Amygdala (tissue), 56 donors: ENCODE results near the gene BRMS1L.

ENCODE experiments used
- DNase-seq, 56 donors: peaks; one replicate each; lab custom pipeline; 2025; lab: John Stamatoyannopoulos, UW

The BRMS1L gene

DNA sequence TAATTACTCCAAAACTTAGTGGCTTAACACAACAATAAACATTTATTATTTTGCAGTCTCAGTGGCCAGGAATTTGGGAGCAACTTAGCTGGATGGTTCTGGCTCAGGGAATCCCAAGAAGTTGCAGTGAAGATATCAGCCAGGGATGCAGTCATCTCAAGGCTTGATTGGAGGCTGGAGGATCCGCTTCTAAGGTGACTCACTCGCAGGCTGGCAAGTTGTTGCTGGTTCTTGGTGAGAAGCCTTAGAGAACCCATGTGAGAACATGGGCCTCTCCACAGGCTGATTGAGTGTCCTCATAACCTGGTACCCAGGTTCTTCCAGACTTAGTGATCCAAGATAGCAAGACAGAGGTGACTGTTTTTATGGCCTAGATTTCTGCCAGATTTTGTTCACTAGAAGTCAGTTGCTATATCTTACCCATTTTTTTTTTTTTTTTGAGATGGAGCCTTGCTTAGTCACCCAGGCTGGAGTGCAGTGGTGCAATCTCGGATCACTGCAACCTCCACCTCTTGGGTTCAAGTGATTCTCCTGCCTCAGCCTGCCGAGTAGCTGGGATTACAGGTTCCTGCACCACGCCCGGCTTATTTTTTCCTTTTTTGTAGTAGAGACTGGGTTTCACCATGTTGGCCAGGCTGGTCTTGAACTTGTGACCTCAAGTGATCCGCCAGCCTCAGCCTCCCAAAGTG, 32.5 kb downstream of the BRMS1L start:
- no peak for DNase-seq

DNA sequence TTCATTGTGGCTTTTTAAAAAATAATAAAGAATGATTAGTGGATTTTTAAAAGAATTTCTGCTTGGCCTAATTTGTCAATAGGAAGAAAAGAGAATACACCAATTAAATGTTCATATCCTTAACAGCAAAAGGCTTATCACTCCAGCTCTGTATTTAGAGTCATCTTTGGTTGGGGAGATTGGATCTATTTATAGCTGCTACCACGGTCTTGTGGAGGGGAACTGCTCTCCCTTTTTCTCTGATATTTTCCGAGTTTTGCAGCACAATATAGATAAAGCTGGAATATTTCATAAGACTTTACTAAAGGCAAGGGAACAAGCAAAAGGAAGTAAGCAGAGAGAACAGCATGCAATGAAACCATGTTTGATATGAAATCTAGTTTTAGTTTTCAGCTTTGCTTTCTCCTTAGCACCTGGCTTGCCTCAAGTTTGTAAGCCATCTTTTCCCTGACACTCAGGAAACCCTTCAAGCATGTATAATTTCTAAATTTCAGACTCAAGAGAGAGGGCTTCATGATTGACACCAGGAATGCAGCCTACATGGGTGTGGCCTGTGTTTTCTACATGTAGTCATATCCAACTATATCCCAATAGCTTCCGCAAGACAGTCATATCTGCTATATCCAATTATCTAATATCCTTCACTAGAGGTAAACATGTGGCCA, 35.2 kb downstream of the BRMS1L start:
- no peak for DNase-seq

DNA sequence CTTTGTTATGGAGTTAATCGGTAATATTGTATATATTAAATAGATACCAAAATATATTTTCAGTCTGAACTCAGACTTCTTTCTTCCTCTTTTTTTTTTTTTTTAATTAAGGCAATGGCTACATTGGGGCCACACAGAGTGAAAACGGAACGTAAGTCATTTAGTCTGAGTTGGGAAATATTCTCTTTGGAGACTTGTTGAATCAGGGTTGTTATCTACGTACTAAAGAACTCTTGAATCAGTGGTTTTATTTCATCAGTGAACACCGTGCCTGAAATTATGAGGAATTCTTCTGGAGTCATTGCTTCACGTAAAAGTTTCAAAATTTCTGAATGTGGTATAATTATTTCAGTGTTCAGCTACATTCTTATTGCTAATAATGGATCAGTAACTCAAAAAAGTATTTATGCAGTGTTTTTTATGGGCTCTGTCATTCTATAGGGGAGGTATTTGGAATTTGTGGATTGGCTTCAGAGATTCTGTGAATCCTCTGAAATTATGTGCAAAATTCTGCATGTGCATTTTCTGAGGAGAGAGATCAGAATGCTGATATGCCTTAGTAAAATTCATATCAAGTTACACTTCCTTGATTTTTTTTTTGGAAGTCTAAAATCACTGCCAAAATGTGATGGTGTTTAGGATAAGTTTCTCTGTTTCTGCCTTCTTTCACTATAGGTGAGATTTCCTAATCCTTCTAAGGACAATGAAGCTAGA, 39.6 kb downstream of the BRMS1L start:
- DNase-seq = no peak

DNA sequence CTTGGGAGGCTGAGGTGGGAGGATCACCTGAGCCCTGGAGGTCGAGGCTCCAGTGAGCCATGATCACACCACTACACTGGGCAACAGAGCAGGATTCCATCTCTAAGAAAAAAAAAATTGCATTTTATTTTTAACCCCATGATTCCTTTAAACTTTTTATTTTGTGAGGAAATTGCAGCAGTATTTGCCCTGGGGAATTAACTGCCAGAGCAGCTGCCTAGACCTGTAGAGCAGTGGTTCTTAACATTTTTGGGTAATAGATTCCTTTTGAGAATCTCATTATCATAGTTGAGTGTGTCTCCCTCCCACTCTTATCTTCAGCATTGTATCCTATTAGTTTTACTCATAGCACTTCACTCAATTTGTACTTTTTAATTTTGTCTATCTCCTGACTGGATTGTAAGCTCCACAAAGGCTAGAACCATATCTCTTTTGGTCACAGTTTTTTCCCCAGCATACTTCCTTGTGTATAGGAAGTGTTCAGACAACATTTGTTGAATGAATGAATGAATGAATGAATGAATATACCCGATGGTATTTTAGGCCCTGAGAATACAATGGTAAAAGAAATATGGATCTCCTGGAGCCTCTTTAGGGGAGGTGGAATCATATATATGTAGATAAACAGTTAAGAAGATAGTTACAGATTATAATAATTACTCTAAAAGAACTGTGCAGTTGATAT, 40.6 kb downstream of the BRMS1L start:
- no peak for DNase-seq

DNA sequence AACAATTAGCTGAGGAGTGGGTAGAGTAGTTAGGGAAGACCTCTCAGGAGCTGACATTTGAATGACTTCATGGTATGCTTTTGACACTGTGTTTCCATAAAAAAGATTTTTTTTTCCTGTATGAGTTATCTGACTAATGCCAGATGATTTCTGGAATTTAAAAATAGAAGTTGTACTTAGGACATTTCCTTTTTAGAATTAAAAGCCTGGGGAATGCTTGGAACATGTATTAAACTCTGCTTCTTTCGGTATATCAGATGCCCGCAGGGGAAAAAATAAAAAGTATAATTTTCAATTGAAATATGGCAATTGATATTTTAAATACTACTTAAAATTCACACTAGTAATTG, 41.1 kb downstream of the BRMS1L start:
- DNase-seq = no peak

DNA sequence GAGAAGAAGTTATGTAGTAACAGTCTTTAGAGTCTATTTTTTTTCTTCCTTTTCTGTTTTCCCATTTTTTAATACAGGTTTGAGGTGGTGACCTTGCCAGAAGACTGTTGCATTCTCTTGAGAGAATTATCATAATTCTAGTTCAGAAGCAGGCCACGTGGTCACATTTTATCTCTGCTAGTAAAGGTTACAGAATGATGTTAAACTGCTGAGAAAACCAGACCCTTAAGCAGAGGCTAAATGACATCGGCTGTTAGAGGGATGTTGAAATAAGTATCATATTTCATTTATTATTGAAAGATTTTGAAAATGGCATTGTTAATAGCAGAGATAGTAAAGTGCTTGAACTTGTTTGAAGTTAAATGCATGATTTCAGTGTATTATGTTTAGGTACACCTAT, 49.2 kb downstream of the BRMS1L start:
- DNase-seq = no peak

DNA sequence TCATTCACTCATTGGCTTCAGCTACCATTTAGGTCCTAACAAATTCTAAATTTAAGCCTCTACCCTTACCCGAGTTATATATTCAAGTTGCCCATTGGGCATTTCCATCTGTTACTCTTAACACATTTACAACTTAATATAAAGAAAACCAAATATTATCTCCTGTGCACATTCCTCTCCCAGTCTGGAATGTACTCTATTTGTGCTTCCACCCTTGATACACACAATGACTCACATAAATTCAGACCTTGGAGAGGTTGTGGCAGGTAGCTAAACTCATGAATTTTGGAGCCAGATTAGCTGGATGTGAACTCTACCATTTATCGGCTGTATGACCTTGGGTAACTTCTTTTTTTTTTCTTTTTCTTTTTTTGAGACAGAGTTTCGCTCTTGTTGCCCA, 51.1 kb downstream of the BRMS1L start:
- DNase-seq = no peak

DNA sequence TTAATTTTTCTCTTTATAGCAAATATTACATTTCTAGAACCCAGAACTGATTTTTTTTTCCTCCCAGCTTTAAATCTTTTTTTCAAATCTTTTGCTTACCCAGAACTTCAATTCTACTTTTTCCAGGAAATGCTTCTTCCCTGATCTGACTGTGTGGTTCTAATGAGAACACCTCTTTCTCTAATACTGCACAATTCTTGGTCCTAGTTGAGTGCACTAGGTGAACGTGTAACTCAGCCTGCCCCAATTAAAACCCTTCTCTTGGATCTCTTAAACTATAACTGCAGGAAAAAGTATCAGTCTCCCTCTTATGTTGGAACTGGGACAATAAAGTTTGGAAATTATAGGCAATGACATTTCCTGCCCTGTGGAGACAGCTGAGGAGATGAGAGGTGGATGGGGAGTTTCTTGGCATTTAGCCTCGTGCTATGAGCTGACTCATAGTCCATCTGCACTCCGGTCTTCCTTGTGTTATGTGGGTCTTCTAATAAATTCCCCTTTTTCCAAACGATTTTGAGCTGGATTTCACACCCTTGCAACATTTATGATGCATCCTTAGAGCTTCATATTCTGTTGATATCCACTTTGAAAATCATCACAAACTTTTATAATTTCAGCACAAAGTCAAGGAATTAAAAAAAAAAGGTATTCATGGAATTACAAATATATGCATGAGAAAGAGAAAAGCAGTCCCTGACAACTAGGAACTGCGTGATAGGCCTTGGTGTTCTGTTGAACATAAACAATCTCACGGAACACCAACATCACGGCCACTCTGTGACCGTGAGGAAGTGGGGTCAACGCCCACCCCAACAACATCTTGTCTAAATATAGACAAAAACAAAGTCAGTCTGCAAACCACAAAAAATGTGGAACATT, 52.4 kb downstream of the BRMS1L start:
- DNase-seq = peak in 1 of 56 donors; percentile 1

DNA sequence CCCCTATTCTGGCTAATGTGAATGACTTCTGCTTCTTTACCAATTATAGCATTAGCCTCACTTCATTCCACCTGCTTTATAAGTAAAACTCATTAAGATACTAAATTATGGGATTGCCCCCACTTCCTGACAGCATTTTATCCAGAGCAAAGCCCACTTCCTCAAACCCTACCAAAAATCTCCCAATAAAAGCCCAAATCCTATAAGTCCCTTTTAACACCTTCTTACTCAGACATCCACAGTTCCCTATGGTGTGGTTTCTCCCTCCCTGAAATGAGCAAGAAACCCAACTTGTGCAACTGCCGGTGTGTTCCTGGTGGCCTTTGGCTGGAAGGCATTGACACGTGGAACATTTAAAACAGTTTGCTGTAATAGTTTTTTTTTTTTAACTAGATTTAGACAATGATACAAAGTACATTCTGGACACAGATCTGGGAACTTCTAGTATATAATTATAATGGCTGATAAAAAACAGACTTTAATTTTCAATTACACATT, 53.1 kb downstream of the BRMS1L start:
- DNase-seq = no peak

DNA sequence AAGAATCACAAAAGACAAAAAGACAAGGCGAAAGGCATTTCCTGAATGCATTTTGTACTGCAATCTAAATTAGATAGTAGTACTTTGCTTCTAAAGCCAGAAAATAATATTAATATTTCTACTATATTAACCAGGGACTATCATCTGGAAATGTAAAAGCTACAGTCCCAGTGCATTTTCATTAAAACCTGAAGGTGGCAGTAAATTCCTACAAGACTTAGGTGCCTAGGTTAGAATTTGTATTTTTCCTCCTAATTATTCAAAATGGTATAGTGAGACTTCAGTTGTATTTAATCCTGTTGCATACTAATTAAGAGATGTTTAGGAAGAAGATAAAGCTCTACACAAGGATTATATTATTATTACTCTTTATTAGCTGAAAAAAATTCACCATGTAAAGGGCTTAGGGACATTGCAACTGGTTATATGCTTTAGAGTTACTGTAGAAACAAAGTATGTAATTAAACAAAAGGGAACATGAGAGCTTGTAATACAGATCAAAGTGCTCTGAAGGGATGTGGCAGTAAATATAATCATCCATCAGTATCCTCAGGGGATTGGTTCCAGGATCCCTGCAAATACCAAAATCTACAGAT, 53.6 kb downstream of the BRMS1L start:
- DNase-seq = no peak

DNA sequence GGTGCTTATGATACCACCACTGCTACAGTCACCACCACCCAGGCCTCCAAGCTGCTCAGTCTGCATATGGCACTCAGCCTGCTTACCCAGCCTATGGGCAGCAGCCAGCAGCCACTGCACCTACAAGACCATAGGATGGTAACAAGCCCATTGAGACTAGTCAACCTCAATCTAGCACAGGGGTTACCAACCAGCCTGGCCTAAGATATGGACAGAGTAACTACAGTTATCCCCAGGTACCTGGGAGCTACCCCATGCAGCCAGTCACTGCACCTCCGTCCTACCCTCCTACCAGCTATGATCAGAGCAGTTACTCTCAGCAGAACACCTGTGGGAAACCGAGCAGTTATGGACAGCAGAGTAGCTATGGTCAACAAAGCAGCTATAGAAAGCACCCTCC, 55.1 kb downstream of the BRMS1L start:
- DNase-seq = no peak

DNA sequence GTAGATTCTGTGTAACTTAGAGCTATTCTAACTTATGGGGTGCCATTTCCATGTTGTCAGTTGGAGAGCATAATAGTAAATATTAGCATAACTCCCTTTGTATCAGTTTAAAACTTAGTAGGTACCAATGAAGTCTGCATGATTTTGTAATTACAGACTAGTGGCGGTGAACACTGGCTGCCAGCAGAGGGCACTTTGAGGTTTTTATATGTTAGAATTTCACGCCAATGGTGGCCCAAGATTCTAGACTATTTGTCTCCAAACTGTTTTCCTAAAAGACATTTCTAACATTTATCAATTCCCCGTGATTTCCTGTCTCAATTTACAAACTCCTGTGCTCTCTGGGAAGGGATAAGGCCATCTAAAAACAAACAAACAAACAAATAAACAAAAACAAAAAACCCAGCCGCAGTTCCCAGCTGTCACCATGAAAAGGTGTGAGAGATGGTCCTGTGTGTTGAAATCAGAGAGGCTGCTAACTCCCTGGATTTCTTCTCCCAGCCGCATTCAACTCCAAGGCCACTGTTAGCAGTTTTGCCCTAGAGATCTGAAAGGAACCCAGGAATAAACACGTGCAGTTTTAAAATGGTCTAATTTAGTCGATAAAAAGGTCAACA, 57.6 kb downstream of the BRMS1L start:
- peak in 30 of 56 donors; percentile 1 to 75 (median 18) for DNase-seq

DNA sequence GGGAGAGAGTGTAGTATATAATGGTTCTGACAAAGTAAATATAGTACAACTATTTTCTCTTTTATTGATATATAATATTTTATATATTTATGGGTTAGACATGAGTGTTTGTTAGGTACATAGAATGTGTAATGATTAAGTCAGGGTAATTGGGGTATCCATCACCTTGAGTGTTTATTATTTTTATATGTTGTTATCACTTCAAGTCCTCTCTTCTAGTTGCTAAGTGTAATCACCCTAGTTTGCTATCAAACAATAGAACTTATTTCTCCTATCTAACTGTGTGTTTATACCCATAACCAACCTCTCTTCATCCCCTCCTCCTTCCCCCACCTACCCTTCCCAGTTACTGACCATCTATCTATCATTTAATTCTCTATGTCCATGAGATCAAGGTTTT, 64.2 kb downstream of the BRMS1L start:
- no peak for DNase-seq

DNA sequence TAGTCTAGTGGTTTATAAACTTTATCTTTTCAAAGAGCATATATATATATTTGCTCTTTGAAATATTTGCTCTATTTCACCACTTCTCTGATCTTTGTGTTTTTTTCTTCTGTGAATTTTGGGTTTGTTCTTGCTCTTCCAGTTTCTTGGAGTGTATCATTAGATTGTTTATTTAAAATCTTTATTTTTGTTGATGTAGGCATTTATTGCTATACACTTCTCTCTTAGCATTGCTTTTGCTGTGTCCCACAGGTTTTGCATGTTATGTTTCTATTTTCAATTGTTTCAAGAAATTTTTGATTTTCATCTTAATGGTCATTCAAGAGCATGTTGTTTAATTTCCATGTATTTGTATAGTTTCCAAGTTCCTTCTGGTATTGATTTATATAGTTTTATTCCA, 69.1 kb downstream of the BRMS1L start:
- DNase-seq = no peak

DNA sequence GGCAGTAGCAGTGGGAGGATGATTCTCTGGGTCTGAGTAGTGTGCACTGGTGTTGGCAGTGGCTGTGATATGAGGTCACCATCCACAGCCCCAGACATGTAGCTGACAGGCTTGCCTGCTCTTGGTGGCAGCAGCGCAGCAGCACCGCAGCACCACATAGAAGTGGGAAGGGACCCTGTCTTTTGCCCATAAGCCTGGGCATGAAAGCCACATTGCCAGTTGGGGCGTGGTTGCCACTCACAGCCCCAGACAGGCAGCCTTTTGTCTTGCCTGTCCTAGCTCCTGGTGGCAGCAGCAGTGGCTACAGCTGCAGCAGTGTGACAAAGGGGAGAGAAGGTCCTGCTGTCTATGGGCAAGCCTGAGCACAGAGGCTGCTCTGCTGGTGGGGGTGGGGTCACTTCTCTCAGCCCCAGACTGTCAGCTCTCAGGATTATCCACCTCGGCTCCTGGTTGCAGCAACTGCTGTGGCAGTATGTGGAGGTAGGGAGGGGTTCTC, 71.5 kb downstream of the BRMS1L start:
- DNase-seq = peak in 55 of 56 donors; percentile 7 to 91 (median 71)

DNA sequence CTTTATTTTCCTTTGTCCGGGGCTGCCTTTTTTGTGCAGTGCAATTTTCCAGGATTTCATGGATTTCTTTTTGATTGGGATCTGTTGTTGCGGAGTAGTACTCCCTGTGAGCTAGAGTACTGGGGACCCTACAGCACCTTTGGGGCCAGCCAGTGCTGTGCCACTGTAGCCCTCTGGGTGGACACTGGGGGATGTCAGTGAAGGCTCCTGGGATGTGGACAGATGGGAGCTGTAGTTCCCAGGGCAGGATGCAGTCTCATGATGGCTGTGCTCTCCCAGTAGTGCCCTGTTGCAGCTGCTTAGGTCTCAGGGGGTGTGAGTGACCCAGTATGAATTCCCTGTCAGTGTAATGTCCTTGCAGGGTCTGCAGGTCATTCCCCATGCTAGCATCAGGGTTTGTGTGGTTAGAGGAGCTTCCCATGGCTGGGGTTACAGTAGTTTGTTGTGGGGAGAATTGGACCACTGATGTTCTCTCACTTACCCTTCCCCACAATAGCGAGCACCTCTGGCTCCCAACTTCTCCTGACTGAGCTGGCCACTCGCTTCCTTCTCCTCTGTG, 72.2 kb downstream of the BRMS1L start:
- peak in 35 of 56 donors; percentile 5 to 77 (median 42) for DNase-seq

DNA sequence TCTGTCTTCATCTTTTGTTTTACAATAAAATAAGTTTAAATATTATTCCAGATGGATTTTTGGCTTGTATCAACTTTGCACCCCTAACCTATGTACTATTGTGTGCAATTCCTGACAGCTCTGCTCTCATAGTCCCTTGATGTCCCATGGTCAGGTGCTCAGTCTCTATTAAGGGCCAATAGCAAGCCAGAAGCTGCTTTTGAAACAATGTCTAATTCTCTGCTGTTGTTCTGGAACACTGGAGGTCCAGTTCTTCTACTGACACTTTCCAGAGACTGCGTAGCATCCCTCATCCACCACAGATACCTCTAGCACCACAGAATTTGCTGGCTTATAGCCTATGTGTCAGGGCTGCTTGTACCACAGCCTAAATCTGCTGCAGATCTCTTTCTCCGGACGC, 74.6 kb downstream of the BRMS1L start:
- DNase-seq = no peak

DNA sequence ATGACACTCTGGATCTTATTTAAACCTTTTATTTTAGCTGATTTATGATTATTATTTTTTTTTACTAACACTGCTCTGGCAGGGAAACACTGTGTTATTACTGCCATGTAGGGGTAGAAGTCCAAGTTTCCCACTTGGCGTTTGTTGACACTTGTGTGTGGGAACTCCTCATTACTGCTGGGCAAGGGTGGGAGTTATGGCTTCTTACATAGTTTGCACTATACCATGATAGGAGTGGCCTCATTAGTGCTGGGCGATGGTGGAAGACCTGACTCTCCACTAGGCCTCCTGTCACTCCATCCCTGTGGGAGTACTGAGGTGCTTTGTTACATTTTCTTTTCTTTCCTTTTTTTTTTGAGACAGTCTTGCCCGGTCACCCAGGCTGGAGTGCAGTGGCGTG, 83.5 kb downstream of the BRMS1L start:
- DNase-seq = no peak

DNA sequence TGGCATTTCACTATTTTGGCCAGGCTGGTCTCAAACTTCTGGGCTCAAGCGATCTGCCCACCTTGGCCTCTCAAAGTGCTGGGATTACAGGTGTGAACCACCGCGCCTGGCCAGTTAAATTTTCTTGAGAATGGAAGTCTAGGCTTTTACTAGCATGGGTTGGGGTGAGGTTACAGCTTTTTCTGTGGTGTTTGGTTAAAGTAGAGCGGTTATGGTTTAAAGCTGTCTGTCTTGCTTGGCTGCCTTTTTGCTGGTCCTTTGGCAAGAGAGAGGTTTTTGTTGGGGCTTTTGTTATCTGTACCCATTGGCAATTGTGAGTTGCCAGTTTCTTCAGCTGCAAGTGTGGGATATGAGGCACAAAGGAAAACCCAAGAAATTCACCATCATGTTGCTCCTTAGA, 84.1 kb downstream of the BRMS1L start:
- DNase-seq = no peak
